OCI-LY3 (cell line): Measurements from ENCODE around the gene IPPK.
"Not testable (repeated sequence)": the region's sequence is repeated elsewhere in the genome, so short reads cannot be mapped to it uniquely, and the experiment has no call there.

Experiments used
- H2AFZ ChIP-seq: fragments of 200-600, 300-600 bp; shearing (Covaris generic); 2 replicates; pipeline ENCODE4 v1.6.0; 2014; ENCODE audit warnings: antibody characterized with exemption, low read depth, low read length
- H3K27ac ChIP-seq: fragments of 200-600, 300-600 bp; sonication (generic); 2 replicates; pipeline ENCODE4 v1.5.1; 2014; ENCODE audit warnings: mild to moderate bottlenecking, low read length, moderate library complexity, mixed read lengths
- H3K27me3 ChIP-seq: fragments of 200-600, 300-600 bp; sonication (generic); 2 replicates; pipeline ENCODE4 v1.6.1; 2014; ENCODE audit warnings: low read depth, low read length, mixed read lengths
- H3K36me3 ChIP-seq: fragments of 200-600, 300-600 bp; sonication (generic); replicated peaks from 2 replicates; pipeline ENCODE3; 2014; ENCODE audit warnings: low read depth, low read length, mixed read lengths
- H3K4me1 ChIP-seq: fragments of 300-600, 200-600 bp; sonication (generic); 2 replicates; pipeline ENCODE4 v1.6.1; 2014; ENCODE audit warnings: low read length, mixed read lengths
- H3K4me2 ChIP-seq: fragments of 200-600, 300-600 bp; sonication (generic); 2 replicates; pipeline ENCODE4 v1.6.1; 2014; ENCODE audit warnings: low read length, mixed read lengths
- H3K4me3 ChIP-seq: fragments of 300-600, 200-600 bp; sonication (generic); 2 replicates; pipeline ENCODE4 v1.5.1; 2014; ENCODE audit warnings: antibody characterized with exemption, mild to moderate bottlenecking, low read length, moderate library complexity
- H3K79me2 ChIP-seq: fragments of 300-600, 200-600 bp; shearing (Covaris generic); 2 replicates; pipeline ENCODE4 v1.6.1; 2014; ENCODE audit warnings: mild to moderate bottlenecking, low read length, mixed read lengths
- H3K9ac ChIP-seq: fragments of 300-600, 200-600 bp; shearing (Covaris generic); 2 replicates; pipeline ENCODE4 v1.6.0; 2014; ENCODE audit warnings: mild to moderate bottlenecking, low read length, moderate library complexity
- H3K9me3 ChIP-seq: fragments of 200-600, 300-600 bp; shearing (Covaris generic); 2 replicates; pipeline ENCODE4 v1.6.1; 2014; ENCODE audit warnings: low read length, mixed read lengths; ENCODE audit not compliant: insufficient read depth
- H4K20me1 ChIP-seq: fragments of 200-600, 300-600 bp; sonication (generic); 2 replicates; pipeline ENCODE4 v1.6.1; 2016; ENCODE audit warnings: low read length, mixed read lengths; ENCODE audit not compliant: insufficient read depth
- EZH2phosphoT487 ChIP-seq: fragments of 200-600 bp; shearing (Covaris generic); IDR thresholded peaks from 2 replicates; pipeline ENCODE4 v1.6.1; 2018; ENCODE audit warnings: antibody characterized with exemption, mixed run types, low read depth
- TF ChIP-seq, protein P1 (sequence below): fragments of 200-600, 300-600 bp; sonication (generic); IDR thresholded peaks from 2 replicates; pipeline ENCODE4 v1.5.1; 2014; ENCODE audit warnings: antibody characterized with exemption, low read length, low read depth

Gene IPPK

GRCh38 chr9:92632641-92633040 lies 37.3 kb downstream of the IPPK start:
- H3K9ac ChIP-seq = no peak overlapping the region
- H3K36me3 ChIP-seq = peaks cover 39% of the 10 kb centered on the region
- 0 out of 2 replicates have a peak, but pooled peaks cover 5% of the 10 kb centered on the region for H3K4me1 ChIP-seq
- no peaks in the 10 kb centered on the region for H3K9me3 ChIP-seq
- no peaks in the 10 kb centered on the region for H4K20me1 ChIP-seq
- no peak for TF ChIP-seq EZH2phosphoT487
- TF ChIP-seq, protein P1, sequence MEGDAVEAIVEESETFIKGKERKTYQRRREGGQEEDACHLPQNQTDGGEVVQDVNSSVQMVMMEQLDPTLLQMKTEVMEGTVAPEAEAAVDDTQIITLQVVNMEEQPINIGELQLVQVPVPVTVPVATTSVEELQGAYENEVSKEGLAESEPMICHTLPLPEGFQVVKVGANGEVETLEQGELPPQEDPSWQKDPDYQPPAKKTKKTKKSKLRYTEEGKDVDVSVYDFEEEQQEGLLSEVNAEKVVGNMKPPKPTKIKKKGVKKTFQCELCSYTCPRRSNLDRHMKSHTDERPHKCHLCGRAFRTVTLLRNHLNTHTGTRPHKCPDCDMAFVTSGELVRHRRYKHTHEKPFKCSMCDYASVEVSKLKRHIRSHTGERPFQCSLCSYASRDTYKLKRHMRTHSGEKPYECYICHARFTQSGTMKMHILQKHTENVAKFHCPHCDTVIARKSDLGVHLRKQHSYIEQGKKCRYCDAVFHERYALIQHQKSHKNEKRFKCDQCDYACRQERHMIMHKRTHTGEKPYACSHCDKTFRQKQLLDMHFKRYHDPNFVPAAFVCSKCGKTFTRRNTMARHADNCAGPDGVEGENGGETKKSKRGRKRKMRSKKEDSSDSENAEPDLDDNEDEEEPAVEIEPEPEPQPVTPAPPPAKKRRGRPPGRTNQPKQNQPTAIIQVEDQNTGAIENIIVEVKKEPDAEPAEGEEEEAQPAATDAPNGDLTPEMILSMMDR = no peak
- no peaks in the 10 kb centered on the region for H3K27me3 ChIP-seq
- H2AFZ ChIP-seq = no peak overlapping the region
- no peak overlapping the region for H3K4me2 ChIP-seq
- H3K79me2 ChIP-seq = no peaks in the 10 kb centered on the region
- no peak overlapping the region for H3K4me3 ChIP-seq
- H3K27ac ChIP-seq = no peak overlapping the region

GRCh38 chr9:92631452-92632343 lies 38.2 kb downstream of the IPPK start:
- no peaks in the 10 kb centered on the region for H4K20me1 ChIP-seq
- no peak overlapping the region for H3K4me3 ChIP-seq
- 0 out of 2 replicates have a peak, but pooled peaks cover 5% of the 10 kb centered on the region for H3K4me1 ChIP-seq
- H3K36me3 ChIP-seq = peaks cover 34% of the 10 kb centered on the region
- TF ChIP-seq EZH2phosphoT487 = no peak
- TF ChIP-seq, protein P1 = no peak
- no peak overlapping the region for H2AFZ ChIP-seq
- no peaks in the 10 kb centered on the region for H3K9me3 ChIP-seq
- H3K27me3 ChIP-seq = no peaks in the 10 kb centered on the region
- H3K79me2 ChIP-seq = no peaks in the 10 kb centered on the region
- H3K4me2 ChIP-seq = no peak overlapping the region
- no peak overlapping the region for H3K27ac ChIP-seq
- H3K9ac ChIP-seq = no peak overlapping the region

GRCh38 chr9:92627651-92628050 lies 42.3 kb downstream of the IPPK start:
- Histone ChIP-seq H3K4me1 (no peaks in the 10 kb centered on the region), H3K36me3 (peaks cover 24% of the 10 kb centered on the region)

GRCh38 chr9:92626484-92626883 lies 43.4 kb downstream of the IPPK start:
- H3K4me3 ChIP-seq = no peak overlapping the region
- H3K4me2 ChIP-seq = no peak overlapping the region
- H3K9me3 ChIP-seq = no peaks in the 10 kb centered on the region
- H3K79me2 ChIP-seq = no peaks in the 10 kb centered on the region
- no peaks in the 10 kb centered on the region for H3K27me3 ChIP-seq
- H4K20me1 ChIP-seq = no peaks in the 10 kb centered on the region
- H3K9ac ChIP-seq = no peak overlapping the region
- TF ChIP-seq, protein P1 = no peak
- no peak for TF ChIP-seq EZH2phosphoT487
- H2AFZ ChIP-seq = no peak overlapping the region
- no peak overlapping the region for H3K27ac ChIP-seq
- no peaks in the 10 kb centered on the region for H3K4me1 ChIP-seq
- H3K36me3 ChIP-seq = peaks cover 14% of the 10 kb centered on the region

More at GRCh38 chr9:92627651-92628050, 42.3 kb downstream of the IPPK start:
- Histone ChIP-seq H3K9ac (no peak overlapping the region), H3K27ac (no peak overlapping the region), H3K79me2 (no peaks in the 10 kb centered on the region), H3K9me3 (no peaks in the 10 kb centered on the region), H3K4me3 (no peak overlapping the region), H4K20me1 (no peaks in the 10 kb centered on the region), H3K27me3 (no peaks in the 10 kb centered on the region), H2AFZ (no peak overlapping the region), H3K4me2 (no peak overlapping the region)
- TF ChIP-seq EZH2phosphoT487 = no peak
- TF ChIP-seq, protein P1 = no peak

DNA sequence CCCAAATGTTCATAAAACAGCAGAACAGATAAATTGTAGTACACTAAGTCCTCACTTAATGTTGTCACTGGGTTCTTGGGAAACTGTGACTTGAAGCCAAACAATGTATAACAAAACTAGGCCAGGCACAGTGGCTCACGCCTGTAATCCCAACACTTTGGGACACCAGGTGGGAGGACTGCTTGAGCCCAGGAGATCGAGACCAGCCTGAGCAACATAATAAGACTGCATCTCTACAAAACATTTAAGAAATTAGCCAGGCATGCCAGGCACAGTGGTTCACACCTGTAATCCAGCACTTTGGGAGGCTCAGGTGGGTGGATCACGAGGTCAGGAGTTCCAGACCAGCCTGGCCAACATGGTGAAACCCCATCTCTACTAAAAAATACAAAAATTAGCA lies 46.0 kb downstream of the IPPK start:
- H3K79me2 ChIP-seq, H3K4me2 ChIP-seq, H2AFZ ChIP-seq, H3K9ac ChIP-seq, H3K4me1 ChIP-seq, H3K9me3 ChIP-seq, H3K4me3 ChIP-seq, H3K27ac ChIP-seq, H3K27me3 ChIP-seq, H4K20me1 ChIP-seq: not testable (repeated sequence)
- peaks cover 15% of the 10 kb centered on the region for H3K36me3 ChIP-seq
